ENCODE data around the gene SREK1IP1. TPM values are rescaled to one million over a fixed set of nuclear protein-coding genes. Genes with fewer than 3 reads are reported as not detected.

SREK1IP1 gene
- total RNA-seq, 1 experiment from 2014 or later, result 10.9 TPM

GRCh38 chr5:64682608-64683007 lies 85.9 kb downstream of the SREK1IP1 start:
- Histone ChIP-seq H3K4me1 (no peaks in the 10 kb centered on the region), H3K4me3 (no peak overlapping the region), H3K9me3 (replicated peaks) (no peaks in the 10 kb centered on the region)

DNA sequence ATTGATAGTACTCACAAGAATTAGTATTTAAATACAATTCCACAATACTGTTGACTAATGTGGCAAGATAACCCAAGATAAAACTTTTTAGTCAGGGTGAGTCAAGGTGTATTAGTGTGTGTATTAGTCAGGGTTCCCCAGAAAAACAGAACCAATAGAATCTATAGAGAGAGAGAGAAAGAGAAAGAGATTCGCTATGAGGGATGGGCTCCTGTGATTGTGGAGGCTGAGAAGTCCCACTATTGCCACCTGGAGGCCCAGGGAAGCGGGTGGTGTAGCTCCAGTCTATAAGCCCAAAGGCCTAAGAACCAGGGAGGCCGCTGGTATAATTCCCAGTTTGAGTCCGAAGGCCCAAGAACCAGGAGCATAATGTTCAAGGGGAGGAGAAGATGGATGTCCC lies 88.2 kb downstream of the SREK1IP1 start:
- no peaks in the 10 kb centered on the region for H3K27me3 ChIP-seq
- H3K36me3 ChIP-seq, result no peaks in the 10 kb centered on the region
- H3K27ac ChIP-seq, result no peak overlapping the region
- no peaks in the 10 kb centered on the region for H3K4me1 ChIP-seq
- DNase-seq, result peak in 1 of 2 experiments; percentile 12
- H3K4me3 ChIP-seq, result no peak overlapping the region
- H3K9me3 ChIP-seq (replicated peaks), result no peaks in the 10 kb centered on the region

More at GRCh38 chr5:64682608-64683007, 85.9 kb downstream of the SREK1IP1 start:
- no peaks in the 10 kb centered on the region for H3K36me3 ChIP-seq
- DNase-seq, result no peak
- no peak overlapping the region for H3K27ac ChIP-seq
- H3K27me3 ChIP-seq, result no peaks in the 10 kb centered on the region; the same call in 1 of the 2 replicates

DNA sequence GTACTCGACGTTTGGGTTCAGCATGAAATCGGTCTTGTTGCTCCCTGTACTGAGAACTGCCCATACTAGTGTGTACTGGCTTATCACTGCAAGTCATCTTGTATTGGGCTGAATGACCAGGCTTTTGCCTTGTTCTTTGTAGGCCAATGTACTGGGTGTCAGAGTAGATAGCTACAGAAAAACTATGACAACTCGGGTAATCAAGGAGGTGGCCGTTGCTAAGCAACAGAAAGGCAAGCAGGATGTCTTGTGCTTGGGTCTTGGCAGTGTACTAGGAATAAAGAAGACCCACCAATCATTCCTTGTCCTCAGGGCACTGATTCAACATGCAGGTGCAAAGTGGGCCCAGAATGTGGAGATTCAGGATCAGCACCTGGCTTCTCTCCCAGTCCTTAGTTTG lies 90.1 kb downstream of the SREK1IP1 start:
- no peaks in the 10 kb centered on the region for H3K4me1 ChIP-seq
- no peak for DNase-seq
- H3K36me3 ChIP-seq, result no peaks in the 10 kb centered on the region
- H3K27ac ChIP-seq, result no peak overlapping the region
- H3K4me3 ChIP-seq, result no peak overlapping the region
- H3K9me3 ChIP-seq (replicated peaks), result no peaks in the 10 kb centered on the region
- H3K27me3 ChIP-seq, result no peaks in the 10 kb centered on the region

- no peak for DNase-seq
- Histone ChIP-seq H3K27me3 (peaks cover 3% of the 10 kb centered on the region; the same call in 1 of the 2 replicates), H3K27ac (no peak overlapping the region), H3K4me3 (no peak overlapping the region), H3K9me3 (replicated peaks) (no peaks in the 10 kb centered on the region), H3K36me3 (no peaks in the 10 kb centered on the region), H3K4me1 (no peaks in the 10 kb centered on the region)
Observed at GRCh38 chr5:64671678-64672077, 96.8 kb downstream of the SREK1IP1 start.

DNA sequence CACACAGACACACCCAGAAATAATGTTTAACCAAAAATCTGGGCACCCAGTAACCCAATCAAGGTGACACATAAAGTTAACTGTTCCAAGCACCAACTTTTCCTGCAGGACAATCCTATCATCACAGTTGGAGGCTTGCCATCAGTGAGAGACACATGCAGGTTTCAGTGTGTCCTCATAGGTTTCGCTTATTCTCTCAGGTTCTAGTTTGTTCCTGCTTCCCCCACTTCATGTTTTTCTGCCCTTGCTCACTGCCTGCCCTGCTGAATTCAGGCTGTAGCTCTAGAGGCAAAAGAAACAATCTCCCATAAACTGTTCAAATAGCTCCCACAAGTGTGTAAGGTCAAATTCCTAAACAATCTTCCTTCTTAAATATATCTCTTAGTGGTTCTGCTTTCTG lies 98.2 kb downstream of the SREK1IP1 start:
- H3K27ac ChIP-seq, result no peak overlapping the region
- H3K4me3 ChIP-seq, result no peak overlapping the region
- no peaks in the 10 kb centered on the region for H3K9me3 ChIP-seq (replicated peaks)
- no peaks in the 10 kb centered on the region for H3K36me3 ChIP-seq
- H3K27me3 ChIP-seq, result peaks cover 3% of the 10 kb centered on the region; the same call in 1 of the 2 replicates
- no peak for DNase-seq
- H3K4me1 ChIP-seq, result no peaks in the 10 kb centered on the region

Other genes starting within 250 kb of the SREK1IP1 start
- not detected in 2 replicates for gene SHISAL2B, start 78.2 kb downstream of the SREK1IP1 start, total RNA-seq (2014; rRNA removed; shearing (Covaris generic))
- gene CWC27, start 239 bp upstream of the SREK1IP1 start, total RNA-seq (2014; rRNA removed; shearing (Covaris generic)), result 29.7 and 31.1 TPM in 2 replicates

Data from SJCRH30 (cell line).